A549 (cell line): Measurements from ENCODE around the gene GRIK1. TPM values are rescaled to one million over a fixed set of nuclear protein-coding genes. Genes with fewer than 3 reads are reported as not detected.

Experiments used
- ATAC-seq, 2 experiments: fragments of 200-7000 bp in 1 of 2; fragments of >200 bp in 1 of 2; cut with Nextera tagmentation in 1 of 2; cut with Tn5 transposase in 1 of 2; 3 replicates each; pipeline versions ENCODE4 v1.8.0 to v1.9.1; 2018 to 2020; ENCODE audit warnings: mild to moderate bottlenecking in 1 of 2, moderate library complexity in 1 of 2
- CTCF ChIA-PET: fragments of 300-600 bp; sonication (Branson Sonifier 250); formaldehyde crosslinking; extraction: SDS; loops from one replicate; lab custom pipeline; 2021; ENCODE audit warnings: antibody characterized with exemption, inconsistent platforms; lab: Yijun Ruan, JAX
- POLR2A ChIA-PET: fragments of 350-600 bp; formaldehyde crosslinking; extraction: SDS; loops from one replicate; lab custom pipeline; 2021; ENCODE audit warnings: antibody characterized with exemption, inconsistent platforms; lab: Yijun Ruan, JAX
- DNase-seq, 2 experiments: peaks; one replicate each; pipeline versions ENCODE4 v3.0.0 to v3.0.0-alpha.2; 2011 to 2016; ENCODE audit warnings: low read depth in 1 of 2, low spot score in 1 of 2
- FAIRE-seq: peaks from 2 replicates; lab custom pipeline; 2011; peaks lifted over from hg19 to GRCh38; lab: Jason Lieb, UNC
- H3K27ac ChIP-seq, 2 experiments: fragments of >200 bp; sonication (Bioruptor Twin); formaldehyde crosslinking; 3 replicates each; pipeline ENCODE4 v1.5.1; 2016 to 2017
- H3K4me1 ChIP-seq: fragments of >200 bp; sonication (Bioruptor Twin); formaldehyde crosslinking; 3 replicates; pipeline ENCODE4 v1.6.1; 2016
- H3K4me2 ChIP-seq: fragments of >200 bp; sonication (Bioruptor Twin); formaldehyde crosslinking; 3 replicates; pipeline ENCODE4 v1.6.1; 2016
- H3K4me3 ChIP-seq: fragments of >200 bp; sonication (Bioruptor Twin); formaldehyde crosslinking; 3 replicates; pipeline ENCODE4 v1.5.1; 2016
- H3K9me3 ChIP-seq: fragments of >200 bp; sonication (Bioruptor Twin); formaldehyde crosslinking; 3 replicates; pipeline ENCODE4 v1.6.1; 2016
- ATOH8 ChIP-seq: fragments of 250-450 bp; sonication (Bioruptor Pico); IDR thresholded peaks from 2 replicates; pipeline ENCODE4 v1.5.0; 2020; ENCODE audit warnings: low read depth, mild to moderate bottlenecking, moderate library complexity
- CBX8 ChIP-seq: fragments of 200-600 bp; sonication (generic); IDR thresholded peaks from 2 replicates; pipeline ENCODE4 v1.6.1; 2016
- CHD2 ChIP-seq: fragments of 150-350 bp; IDR thresholded peaks from 2 replicates; pipeline ENCODE4 v1.6.1; 2014; ENCODE audit warnings: low read length; ENCODE audit not compliant: partially characterized antibody
- EHMT2 ChIP-seq: fragments of 200-600 bp; sonication (generic); IDR thresholded peaks from 2 replicates; pipeline ENCODE4 v1.6.1; 2016; ENCODE audit warnings: antibody characterized with exemption, low read depth, mild to moderate bottlenecking, moderate library complexity
- ESRRA ChIP-seq: fragments of 150-350 bp; IDR thresholded peaks from 2 replicates; pipeline ENCODE4 v1.6.1; 2014; ENCODE audit warnings: mild to moderate bottlenecking, low read length, borderline replicate concordance
- FOXS1 ChIP-seq: fragments of 250-450 bp; sonication (Bioruptor Pico); IDR thresholded peaks from 2 replicates; pipeline ENCODE4 v1.5.0; 2020; ENCODE audit warnings: mild to moderate bottlenecking, moderate library complexity
- JUNB ChIP-seq: fragments of >200 bp; sonication (Bioruptor Twin); formaldehyde crosslinking; IDR thresholded peaks from 2 replicates; pipeline ENCODE4 v1.6.1; 2016
- KDM5A ChIP-seq: fragments of 200-600 bp; sonication (generic); IDR thresholded peaks from 2 replicates; pipeline ENCODE4 v1.6.1; 2016; ENCODE audit warnings: antibody characterized with exemption, mild to moderate bottlenecking
- MAZ ChIP-seq: fragments of 150-350 bp; IDR thresholded peaks from 2 replicates; pipeline ENCODE4 v1.6.1; 2014; ENCODE audit warnings: antibody characterized with exemption, low read depth, low read length, borderline replicate concordance
- NPAS2 ChIP-seq: fragments of 250-450 bp; sonication (Bioruptor Pico); IDR thresholded peaks from 2 replicates; pipeline ENCODE4 v1.8.0; 2022; ENCODE audit warnings: mild to moderate bottlenecking, moderate library complexity, borderline replicate concordance
- ZFP36 ChIP-seq: fragments of 450-650 bp; IDR thresholded peaks from 2 replicates; pipeline ENCODE4 v1.6.1; 2014; ENCODE audit warnings: borderline replicate concordance; ENCODE audit not compliant: partially characterized antibody
- WGBS: methylation state at CpG from one replicate; pipeline ENCODE4 v1.1.6; 2017; ENCODE audit errors: missing lambda C conversion rate; 5-methylcytosine and 5-hydroxymethylcytosine counted together
- polyA plus RNA-seq, 4 experiments: library from polyadenylated mRNA; depleted of rRNA in 3 of 4; stranded (reverse); fragments of >200 nt; fragmentation: RNase III in 1 of 4; extraction: RNeasy Plus Mini Kit Qiagen cat#74134 plus additional on column Dnase treatment in 1 of 4; gene quantifications; 2 replicates in 3 of 4; 3 replicates in 1 of 4; pipeline ENCODE4 v1.2.3, GENCODE V29; 2011 to 2017
- TF ChIP-seq, protein P1 (sequence below): fragments of >200 bp; sonication (Bioruptor Twin); formaldehyde crosslinking; IDR thresholded peaks from 3 replicates; pipeline ENCODE4 v1.5.1; 2016
- TF ChIP-seq, protein P2 (sequence below): fragments of >200 bp; sonication (Bioruptor Twin); formaldehyde crosslinking; IDR thresholded peaks from 2 replicates; pipeline ENCODE4 v1.6.1; 2016
- TF ChIP-seq, protein P3 (sequence below): fragments of 200-600 bp; sonication (generic); IDR thresholded peaks from 2 replicates; pipeline ENCODE4 v1.6.1; 2016; ENCODE audit warnings: antibody characterized with exemption, mild to moderate bottlenecking, moderate library complexity
- TF ChIP-seq, protein P4 (sequence below): IDR thresholded peaks from 2 replicates; pipeline ENCODE4 v1.6.1; 2012
- TF ChIP-seq, protein P5 (sequence below): fragments of >200 bp; sonication (Bioruptor Twin); formaldehyde crosslinking; IDR thresholded peaks from 3 replicates; pipeline ENCODE4 v1.6.1; 2016

The GRIK1 gene
- polyA plus RNA-seq, 2 of the 4 experiments (the other 2 are of a cell fraction), result not detected

GRCh38 chr21:29506214-29506613 is 433.6 kb downstream of the GRIK1 start:
- FAIRE-seq, result no peak

GRCh38 chr21:29504751-29505321 is 435.0 kb downstream of the GRIK1 start:
- CTCF ChIA-PET, result no interaction called here
- H3K4me2 ChIP-seq, result no peak overlapping the region
- WGBS, result 44% methylated on average over 3 of the region's 3 CpGs
- no peak overlapping the region for H3K27ac ChIP-seq
- POLR2A ChIA-PET, result no interaction called here
- DNase-seq, result no peak
- no peak for ATAC-seq
- no peaks in the 10 kb centered on the region for H3K9me3 ChIP-seq
- H3K4me1 ChIP-seq, result no peaks in the 10 kb centered on the region
- TF ChIP-seq ZFP36 (no peak), FOXS1 (CRISPR knock-in tag) (no peak), JUNB (no peak), MAZ (no peak), CBX8 (no peak), ATOH8 (CRISPR knock-in tag) (no peak), ESRRA (no peak), EHMT2 (no peak), KDM5A (no peak), CHD2 (no peak)
- TF ChIP-seq, protein P1, sequence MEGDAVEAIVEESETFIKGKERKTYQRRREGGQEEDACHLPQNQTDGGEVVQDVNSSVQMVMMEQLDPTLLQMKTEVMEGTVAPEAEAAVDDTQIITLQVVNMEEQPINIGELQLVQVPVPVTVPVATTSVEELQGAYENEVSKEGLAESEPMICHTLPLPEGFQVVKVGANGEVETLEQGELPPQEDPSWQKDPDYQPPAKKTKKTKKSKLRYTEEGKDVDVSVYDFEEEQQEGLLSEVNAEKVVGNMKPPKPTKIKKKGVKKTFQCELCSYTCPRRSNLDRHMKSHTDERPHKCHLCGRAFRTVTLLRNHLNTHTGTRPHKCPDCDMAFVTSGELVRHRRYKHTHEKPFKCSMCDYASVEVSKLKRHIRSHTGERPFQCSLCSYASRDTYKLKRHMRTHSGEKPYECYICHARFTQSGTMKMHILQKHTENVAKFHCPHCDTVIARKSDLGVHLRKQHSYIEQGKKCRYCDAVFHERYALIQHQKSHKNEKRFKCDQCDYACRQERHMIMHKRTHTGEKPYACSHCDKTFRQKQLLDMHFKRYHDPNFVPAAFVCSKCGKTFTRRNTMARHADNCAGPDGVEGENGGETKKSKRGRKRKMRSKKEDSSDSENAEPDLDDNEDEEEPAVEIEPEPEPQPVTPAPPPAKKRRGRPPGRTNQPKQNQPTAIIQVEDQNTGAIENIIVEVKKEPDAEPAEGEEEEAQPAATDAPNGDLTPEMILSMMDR, result no peak
- TF ChIP-seq, protein P2, sequence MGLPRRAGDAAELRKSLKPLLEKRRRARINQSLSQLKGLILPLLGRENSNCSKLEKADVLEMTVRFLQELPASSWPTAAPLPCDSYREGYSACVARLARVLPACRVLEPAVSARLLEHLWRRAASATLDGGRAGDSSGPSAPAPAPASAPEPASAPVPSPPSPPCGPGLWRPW, result no peak
- TF ChIP-seq, protein P3, sequence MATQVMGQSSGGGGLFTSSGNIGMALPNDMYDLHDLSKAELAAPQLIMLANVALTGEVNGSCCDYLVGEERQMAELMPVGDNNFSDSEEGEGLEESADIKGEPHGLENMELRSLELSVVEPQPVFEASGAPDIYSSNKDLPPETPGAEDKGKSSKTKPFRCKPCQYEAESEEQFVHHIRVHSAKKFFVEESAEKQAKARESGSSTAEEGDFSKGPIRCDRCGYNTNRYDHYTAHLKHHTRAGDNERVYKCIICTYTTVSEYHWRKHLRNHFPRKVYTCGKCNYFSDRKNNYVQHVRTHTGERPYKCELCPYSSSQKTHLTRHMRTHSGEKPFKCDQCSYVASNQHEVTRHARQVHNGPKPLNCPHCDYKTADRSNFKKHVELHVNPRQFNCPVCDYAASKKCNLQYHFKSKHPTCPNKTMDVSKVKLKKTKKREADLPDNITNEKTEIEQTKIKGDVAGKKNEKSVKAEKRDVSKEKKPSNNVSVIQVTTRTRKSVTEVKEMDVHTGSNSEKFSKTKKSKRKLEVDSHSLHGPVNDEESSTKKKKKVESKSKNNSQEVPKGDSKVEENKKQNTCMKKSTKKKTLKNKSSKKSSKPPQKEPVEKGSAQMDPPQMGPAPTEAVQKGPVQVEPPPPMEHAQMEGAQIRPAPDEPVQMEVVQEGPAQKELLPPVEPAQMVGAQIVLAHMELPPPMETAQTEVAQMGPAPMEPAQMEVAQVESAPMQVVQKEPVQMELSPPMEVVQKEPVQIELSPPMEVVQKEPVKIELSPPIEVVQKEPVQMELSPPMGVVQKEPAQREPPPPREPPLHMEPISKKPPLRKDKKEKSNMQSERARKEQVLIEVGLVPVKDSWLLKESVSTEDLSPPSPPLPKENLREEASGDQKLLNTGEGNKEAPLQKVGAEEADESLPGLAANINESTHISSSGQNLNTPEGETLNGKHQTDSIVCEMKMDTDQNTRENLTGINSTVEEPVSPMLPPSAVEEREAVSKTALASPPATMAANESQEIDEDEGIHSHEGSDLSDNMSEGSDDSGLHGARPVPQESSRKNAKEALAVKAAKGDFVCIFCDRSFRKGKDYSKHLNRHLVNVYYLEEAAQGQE, result no peak
- TF ChIP-seq, protein P4, sequence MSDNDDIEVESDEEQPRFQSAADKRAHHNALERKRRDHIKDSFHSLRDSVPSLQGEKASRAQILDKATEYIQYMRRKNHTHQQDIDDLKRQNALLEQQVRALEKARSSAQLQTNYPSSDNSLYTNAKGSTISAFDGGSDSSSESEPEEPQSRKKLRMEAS, result no peak
- TF ChIP-seq, all 56 proteins: peak for 0
- H3K4me3 ChIP-seq, result no peak overlapping the region
- FAIRE-seq, result no peak

More at GRCh38 chr21:29506214-29506613, 433.6 kb downstream of the GRIK1 start:
- no peak for TF ChIP-seq NPAS2 (CRISPR knock-in tag)
- TF ChIP-seq, protein P5, sequence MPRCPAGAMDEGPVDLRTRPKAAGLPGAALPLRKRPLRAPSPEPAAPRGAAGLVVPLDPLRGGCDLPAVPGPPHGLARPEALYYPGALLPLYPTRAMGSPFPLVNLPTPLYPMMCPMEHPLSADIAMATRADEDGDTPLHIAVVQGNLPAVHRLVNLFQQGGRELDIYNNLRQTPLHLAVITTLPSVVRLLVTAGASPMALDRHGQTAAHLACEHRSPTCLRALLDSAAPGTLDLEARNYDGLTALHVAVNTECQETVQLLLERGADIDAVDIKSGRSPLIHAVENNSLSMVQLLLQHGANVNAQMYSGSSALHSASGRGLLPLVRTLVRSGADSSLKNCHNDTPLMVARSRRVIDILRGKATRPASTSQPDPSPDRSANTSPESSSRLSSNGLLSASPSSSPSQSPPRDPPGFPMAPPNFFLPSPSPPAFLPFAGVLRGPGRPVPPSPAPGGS, result no peak
- Histone ChIP-seq H3K4me1 (no peaks in the 10 kb centered on the region), H3K4me3 (no peak overlapping the region), H3K4me2 (no peak overlapping the region), H3K9me3 (no peaks in the 10 kb centered on the region), H3K27ac (no peak overlapping the region)
- 27% methylated on average over 6 of the region's 6 CpGs for WGBS
- DNase-seq (no peak), ATAC-seq (no peak)
- POLR2A ChIA-PET, result no interaction called here
- CTCF ChIA-PET, result no interaction called here
